ENCODE data around the gene RFX3. TPM values are rescaled to one million over a fixed set of nuclear protein-coding genes. Genes with fewer than 3 reads are reported as not detected.

Gene RFX3
- total and polyA plus RNA-seq, 8 donors: 10.5 to 26.2 (median 17.4) TPM

DNA sequence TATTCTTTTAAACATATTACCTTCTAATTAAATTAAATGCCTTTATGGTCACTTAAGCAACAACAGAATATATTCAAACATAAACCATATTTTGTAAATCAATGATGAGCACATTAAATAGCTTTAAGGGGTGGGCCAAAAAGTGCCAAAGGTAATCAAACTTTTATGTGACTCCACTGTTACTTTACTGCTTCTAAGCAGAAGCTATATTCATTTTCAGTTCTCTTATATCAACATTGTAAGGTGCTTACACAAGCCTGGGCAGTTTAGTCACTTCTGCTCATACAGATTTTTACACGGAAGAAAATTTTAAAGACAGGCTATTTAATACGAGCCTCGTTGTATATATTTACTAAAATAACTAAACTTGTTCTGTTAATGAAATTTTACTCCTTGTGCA, 29.9 kb downstream of the RFX3 start:
- no peaks in the 10 kb centered on the region for H3K27me3 ChIP-seq
- no peaks in the 10 kb centered on the region for H3K9me3 ChIP-seq
- intact Hi-C loops (cut with DNase I): no loop called here
- TF ChIP-seq, protein P1, sequence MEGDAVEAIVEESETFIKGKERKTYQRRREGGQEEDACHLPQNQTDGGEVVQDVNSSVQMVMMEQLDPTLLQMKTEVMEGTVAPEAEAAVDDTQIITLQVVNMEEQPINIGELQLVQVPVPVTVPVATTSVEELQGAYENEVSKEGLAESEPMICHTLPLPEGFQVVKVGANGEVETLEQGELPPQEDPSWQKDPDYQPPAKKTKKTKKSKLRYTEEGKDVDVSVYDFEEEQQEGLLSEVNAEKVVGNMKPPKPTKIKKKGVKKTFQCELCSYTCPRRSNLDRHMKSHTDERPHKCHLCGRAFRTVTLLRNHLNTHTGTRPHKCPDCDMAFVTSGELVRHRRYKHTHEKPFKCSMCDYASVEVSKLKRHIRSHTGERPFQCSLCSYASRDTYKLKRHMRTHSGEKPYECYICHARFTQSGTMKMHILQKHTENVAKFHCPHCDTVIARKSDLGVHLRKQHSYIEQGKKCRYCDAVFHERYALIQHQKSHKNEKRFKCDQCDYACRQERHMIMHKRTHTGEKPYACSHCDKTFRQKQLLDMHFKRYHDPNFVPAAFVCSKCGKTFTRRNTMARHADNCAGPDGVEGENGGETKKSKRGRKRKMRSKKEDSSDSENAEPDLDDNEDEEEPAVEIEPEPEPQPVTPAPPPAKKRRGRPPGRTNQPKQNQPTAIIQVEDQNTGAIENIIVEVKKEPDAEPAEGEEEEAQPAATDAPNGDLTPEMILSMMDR (IDR thresholded peaks at IDR 0.05): no peak
- no peak overlapping the region for H3K4me3 ChIP-seq
- no peak overlapping the region for H3K27ac ChIP-seq
- no peak for DNase-seq
- no peaks in the 10 kb centered on the region for H3K4me1 ChIP-seq
- ATAC-seq: no peak
- no peaks in the 10 kb centered on the region for H3K36me3 ChIP-seq

DNA sequence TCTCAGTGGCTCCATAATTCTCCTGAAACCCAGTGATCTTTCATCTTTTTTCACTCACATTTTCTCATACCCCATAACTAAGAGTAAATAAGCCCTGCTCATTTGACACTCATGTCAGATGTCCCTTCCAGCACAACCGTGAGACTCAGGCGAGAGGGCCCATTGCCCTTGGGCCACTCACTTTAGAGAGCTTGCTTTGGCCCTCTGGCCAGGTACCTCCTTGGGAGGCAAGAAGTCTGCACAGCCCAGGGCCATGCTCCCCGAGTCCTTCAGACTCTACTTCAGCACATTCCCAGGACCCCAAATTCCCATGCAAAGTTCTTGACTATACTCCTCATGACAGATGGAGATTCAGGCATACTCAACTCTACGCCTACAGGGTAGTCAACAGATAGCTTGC, 33.6 kb downstream of the RFX3 start:
- Histone ChIP-seq H3K27me3 (no peaks in the 10 kb centered on the region), H3K36me3 (no peaks in the 10 kb centered on the region), H3K4me3 (no peak overlapping the region), H3K4me1 (no peaks in the 10 kb centered on the region), H3K9me3 (no peaks in the 10 kb centered on the region), H3K27ac (no peak overlapping the region)
- TF ChIP-seq, protein P1 (IDR thresholded peaks at IDR 0.05): no peak
- DNase-seq (no peak), ATAC-seq (no peak)
- intact Hi-C loops (cut with DNase I): no loop called here

DNA sequence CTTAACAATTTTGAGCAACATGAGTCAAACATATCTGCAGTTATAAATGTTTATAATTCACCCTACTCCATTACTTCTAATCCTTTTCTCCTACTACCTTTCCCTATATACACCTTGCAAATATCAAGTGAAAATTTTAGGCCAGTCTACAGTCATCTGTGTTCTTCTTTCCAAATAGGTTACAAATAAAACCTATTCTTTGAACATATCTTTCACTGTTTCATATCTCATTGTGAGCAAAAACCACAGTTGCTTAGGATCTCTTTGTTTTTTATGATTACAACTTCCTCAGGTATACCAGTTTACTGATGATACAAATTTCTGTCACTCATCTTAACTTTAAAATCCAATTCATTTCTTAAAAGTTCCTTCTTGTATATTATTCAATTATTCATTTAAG, 34.4 kb downstream of the RFX3 start:
- Histone ChIP-seq H3K27ac (no peak overlapping the region), H3K9me3 (no peaks in the 10 kb centered on the region), H3K27me3 (no peaks in the 10 kb centered on the region), H3K4me1 (no peaks in the 10 kb centered on the region), H3K4me3 (no peak overlapping the region), H3K36me3 (no peaks in the 10 kb centered on the region)
- DNase-seq (no peak), ATAC-seq (no peak)
- TF ChIP-seq, protein P1 (IDR thresholded peaks at IDR 0.05): no peak
- intact Hi-C loops (cut with DNase I): no loop called here

DNA sequence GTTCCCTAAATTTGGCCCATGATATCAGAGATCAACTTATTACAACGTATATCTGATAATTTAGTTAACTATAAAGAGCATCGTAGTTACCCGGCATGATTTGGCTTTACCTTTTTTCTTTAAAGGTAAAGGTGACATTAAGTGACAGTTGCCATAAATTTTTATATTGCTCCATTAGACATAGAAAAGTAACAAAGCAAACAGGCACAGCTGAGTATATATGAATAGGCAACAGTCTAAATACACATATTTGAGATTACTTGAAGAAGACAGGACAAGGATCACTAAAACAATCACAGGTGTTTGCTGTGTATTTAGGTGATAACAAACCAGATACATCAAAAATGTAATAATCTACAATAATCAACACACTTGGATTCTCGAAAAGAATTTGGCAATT, 34.8 kb downstream of the RFX3 start:
- ATAC-seq: no peak
- TF ChIP-seq, protein P1 (IDR thresholded peaks at IDR 0.05): no peak
- no peaks in the 10 kb centered on the region for H3K4me1 ChIP-seq
- intact Hi-C loops (cut with DNase I): no loop called here
- no peak for DNase-seq
- no peaks in the 10 kb centered on the region for H3K36me3 ChIP-seq
- H3K27ac ChIP-seq: no peak overlapping the region
- no peaks in the 10 kb centered on the region for H3K9me3 ChIP-seq
- H3K4me3 ChIP-seq: no peak overlapping the region
- no peaks in the 10 kb centered on the region for H3K27me3 ChIP-seq

DNA sequence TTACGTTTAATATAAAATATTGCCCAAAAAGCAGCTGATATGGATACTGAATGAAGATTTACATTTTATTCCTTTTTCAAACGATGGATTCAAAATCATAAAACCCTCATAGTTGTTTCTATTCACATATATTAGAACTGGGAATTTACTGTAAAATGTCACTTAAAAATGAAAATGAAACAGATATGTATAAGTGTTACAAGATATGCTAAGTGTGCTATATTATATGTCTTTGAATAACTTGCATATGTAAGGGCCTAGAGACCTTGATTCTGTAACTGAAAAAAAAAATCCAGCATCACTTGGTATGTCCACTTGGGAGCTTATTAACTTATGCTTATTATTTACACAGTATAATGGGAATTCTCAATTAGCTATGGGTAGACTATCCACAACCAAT, 43.2 kb downstream of the RFX3 start:
- ATAC-seq: no peak
- no peak for DNase-seq
- Histone ChIP-seq H3K27me3 (no peaks in the 10 kb centered on the region), H3K27ac (no peak overlapping the region), H3K4me3 (no peak overlapping the region), H3K36me3 (no peaks in the 10 kb centered on the region), H3K9me3 (peaks cover 0 to 4% of the 10 kb centered on the region in 2 donors), H3K4me1 (peaks cover 0 to 4% of the 10 kb centered on the region in 2 donors)
- TF ChIP-seq, protein P1 (IDR thresholded peaks at IDR 0.05): no peak
- intact Hi-C loops (cut with DNase I): no loop called here

All from left lung (tissue), 10 donors.